ENCODE data around the gene MUC4.

DNA sequence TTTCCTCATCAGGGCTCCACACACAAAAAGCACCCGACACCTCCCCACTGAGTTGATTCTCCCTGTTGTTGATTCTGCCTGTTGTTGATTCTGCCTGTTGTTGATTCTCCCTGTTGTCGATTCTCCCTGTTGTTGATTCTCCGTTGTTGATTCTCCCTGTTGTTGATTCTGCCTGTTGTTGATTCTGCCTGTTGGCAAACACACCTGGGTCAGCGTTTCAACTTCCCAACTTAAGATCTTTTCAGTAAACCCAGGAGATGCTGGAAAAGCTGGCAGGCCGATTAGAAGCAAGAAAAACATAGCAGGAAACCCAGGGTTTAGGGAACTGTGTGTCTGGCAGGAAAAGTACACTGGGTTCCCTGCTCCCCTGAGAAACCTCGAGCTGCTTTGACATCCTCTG is 48.7 kb upstream of the MUC4 start:
- TF ChIP-seq PATZ1 (CRISPR knock-in tag; IDR thresholded peaks at IDR 0.05; ENCODE audit: borderline replicate concordance) = no peak
- TF ChIP-seq TSHZ2 (CRISPR knock-in tag; IDR thresholded peaks at IDR 0.05) = no peak
